Measurements from ENCODE around the gene PPP4C.

GRCh38 chr16:30113031-30113710, 37.4 kb downstream of the PPP4C start, which contains the start of gene GDPD3:
- no peak for TF ChIP-seq EZH2 (IDR thresholded peaks at IDR 0.05; ENCODE audit: borderline replicate concordance)
- TF ChIP-seq CTCF (IDR thresholded peaks at IDR 0.05; ENCODE audit: poor library complexity), result no peak
- TF ChIP-seq EZH2phosphoT487 (IDR thresholded peaks at IDR 0.05; ENCODE audit: low read depth, severe bottlenecking, unreplicated experiment), result no peak
